ENCODE results near the gene PSMG4.

PSMG4 gene

DNA sequence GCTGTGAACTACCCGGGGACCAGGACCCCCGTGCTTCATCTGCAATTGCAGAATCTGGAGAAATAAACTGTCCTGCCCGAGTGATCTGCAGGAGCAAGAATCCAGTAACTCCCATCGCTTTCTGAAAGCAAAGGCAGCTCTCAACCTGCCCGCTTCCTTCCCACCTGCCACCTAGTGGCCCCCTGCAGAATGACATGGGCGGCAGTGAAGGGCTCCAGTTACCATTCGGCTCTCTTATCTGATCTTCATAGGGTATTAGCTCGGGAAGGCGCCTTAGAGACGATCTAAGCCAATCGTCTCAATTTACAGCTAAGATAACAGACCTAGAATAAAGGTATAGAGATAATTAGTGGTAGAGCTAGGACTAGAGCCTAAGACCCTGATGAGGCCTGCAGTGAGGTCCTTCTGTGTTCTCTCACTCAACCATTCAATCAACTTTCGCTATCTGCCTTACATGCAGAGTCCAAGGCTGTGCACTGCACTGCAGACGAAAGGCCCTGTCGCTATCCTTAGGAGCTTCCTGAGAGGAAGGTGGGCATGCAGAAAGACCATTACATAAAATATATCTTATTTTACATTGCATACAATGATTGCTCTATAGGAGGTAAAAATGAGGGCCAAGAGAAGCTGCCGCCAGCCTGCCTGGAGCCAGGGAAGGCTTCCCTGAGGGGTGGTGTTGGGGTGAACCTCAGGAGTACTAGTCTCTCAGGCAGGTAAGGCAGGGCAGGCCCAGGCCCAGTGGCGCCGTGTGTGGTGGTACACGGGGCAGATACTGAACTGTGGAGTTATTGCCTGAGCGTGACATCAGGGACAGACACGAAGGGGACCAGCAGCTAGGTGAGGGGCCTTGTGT, 7.1 kb upstream of the PSMG4 start:
- Mint-ChIP-seq H3K27ac (no peak overlapping the region), H3K4me1 (peaks cover 4 to 5% of the 10 kb centered on the region in 2 donors), H3K36me3 (no peaks in the 10 kb centered on the region), H3K27me3 (peaks cover 39 to 48% of the 10 kb centered on the region in 2 donors), H3K9me3 (peaks cover 0 to 5% of the 10 kb centered on the region in 2 donors), H3K4me3 (peak overlapping the region; percentile 44 to 51)
- ATAC-seq (replicated peaks): peak; percentile 94 to 97
- peak; percentile 61 for DNase-seq

DNA sequence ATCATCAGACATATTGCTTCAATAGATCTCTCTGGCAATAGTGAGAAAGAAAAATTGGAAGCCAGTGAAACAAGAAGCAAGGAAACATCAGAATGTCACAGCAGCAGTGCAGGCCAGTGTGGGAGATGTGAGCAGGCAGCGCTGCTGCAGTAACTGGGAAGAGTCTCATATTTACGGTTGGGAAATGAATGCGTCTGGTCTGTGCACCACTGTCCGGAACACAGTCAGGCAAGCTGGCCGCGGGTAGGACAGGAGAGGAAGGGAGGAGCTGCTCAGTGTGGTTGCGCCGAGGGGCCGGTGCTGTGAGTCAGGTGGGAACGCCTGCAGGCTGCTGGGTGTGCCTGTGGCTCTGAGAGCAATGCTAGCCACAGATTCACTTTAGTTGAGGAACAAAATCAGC, 6.4 kb upstream of the PSMG4 start:
- DNase-seq (no peak), ATAC-seq (replicated peaks) (no peak)
- no peak overlapping the region for H3K4me3 Mint-ChIP-seq
- peaks cover 4 to 5% of the 10 kb centered on the region in 2 donors for H3K4me1 Mint-ChIP-seq
- peaks cover 38 to 48% of the 10 kb centered on the region in 2 donors for H3K27me3 Mint-ChIP-seq
- peaks cover 0 to 5% of the 10 kb centered on the region in 2 donors for H3K9me3 Mint-ChIP-seq
- H3K36me3 Mint-ChIP-seq: no peaks in the 10 kb centered on the region
- H3K27ac Mint-ChIP-seq: no peak overlapping the region

DNA sequence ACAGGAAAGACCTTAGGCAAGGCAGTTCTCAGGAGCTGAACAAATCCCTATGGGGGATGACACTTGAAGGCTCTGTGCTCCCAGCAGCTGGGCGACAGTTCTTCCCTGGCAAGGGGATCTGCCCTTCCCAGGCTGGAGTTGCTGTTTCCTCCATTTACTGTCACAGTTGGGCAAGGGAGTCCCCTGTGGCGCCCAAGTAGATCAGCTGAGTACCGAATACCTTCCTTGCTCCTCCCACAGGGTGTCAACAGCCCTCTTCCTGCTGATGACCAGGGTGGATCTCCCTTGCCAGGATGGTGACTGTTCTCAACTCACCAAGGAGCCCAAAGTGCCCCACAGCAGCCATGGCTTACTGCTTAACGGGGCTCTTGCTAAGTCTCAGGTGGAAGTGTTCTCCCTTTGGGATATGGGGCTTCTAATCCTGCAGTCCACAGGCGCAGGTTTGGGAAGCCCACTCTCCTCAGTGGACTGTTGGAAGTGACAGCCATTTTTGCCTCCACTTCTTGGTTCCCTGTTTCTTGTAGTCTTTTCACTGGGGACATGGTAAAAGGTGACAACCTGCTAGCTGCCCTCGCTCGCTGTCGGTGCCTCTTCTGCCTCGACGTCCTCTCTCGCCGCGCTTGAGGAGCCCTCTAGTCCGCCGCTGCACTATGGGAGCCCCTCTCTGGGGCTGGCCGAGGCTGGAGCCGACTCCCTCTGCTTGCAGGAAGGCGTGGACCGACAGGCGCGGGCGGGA, 5.7 kb upstream of the PSMG4 start:
- H3K27me3 Mint-ChIP-seq: peaks cover 34 to 46% of the 10 kb centered on the region in 2 donors
- ATAC-seq (replicated peaks) (no peak), DNase-seq (no peak)
- no peak overlapping the region for H3K27ac Mint-ChIP-seq
- H3K4me3 Mint-ChIP-seq: no peak overlapping the region
- H3K9me3 Mint-ChIP-seq: peaks cover 0 to 5% of the 10 kb centered on the region in 2 donors
- H3K4me1 Mint-ChIP-seq: peaks cover 4 to 5% of the 10 kb centered on the region in 2 donors
- H3K36me3 Mint-ChIP-seq: no peaks in the 10 kb centered on the region

- H3K4me3 Mint-ChIP-seq: no peak overlapping the region
- ATAC-seq (replicated peaks): no peak
- peaks cover 0 to 5% of the 10 kb centered on the region in 2 donors for H3K9me3 Mint-ChIP-seq
- no peak overlapping the region for H3K27ac Mint-ChIP-seq
- H3K36me3 Mint-ChIP-seq: no peaks in the 10 kb centered on the region
- peaks cover 32 to 40% of the 10 kb centered on the region in 2 donors for H3K27me3 Mint-ChIP-seq
- H3K4me1 Mint-ChIP-seq: peaks cover 4 to 5% of the 10 kb centered on the region in 2 donors
- DNase-seq: no peak
These were observed 5.2 kb upstream of the PSMG4 start for GRCh38 chr6:3253597-3253961.

DNA sequence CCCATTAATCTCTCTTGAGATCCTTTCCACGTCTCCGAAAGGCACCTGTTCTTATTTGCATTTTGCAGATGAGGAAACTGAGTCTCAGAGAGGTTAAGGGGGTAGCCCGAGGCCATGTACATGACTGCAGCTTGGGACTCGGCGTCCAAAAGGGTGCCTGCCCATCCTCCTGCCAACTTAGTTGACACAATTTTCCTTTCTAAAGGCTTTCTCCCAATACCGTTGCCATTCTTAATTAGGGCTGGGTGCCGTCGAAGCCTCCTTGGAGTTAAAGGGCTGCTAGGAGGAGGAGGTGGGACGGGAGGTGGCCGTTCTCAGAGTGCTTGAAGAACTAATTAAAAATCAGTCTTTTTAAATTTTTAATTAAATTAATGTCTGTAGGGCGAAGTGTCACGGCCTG, 546 bp upstream of the PSMG4 start:
- H3K27me3 Mint-ChIP-seq: peaks cover 12% of the 10 kb centered on the region in 2 donors
- no peak overlapping the region for H3K27ac Mint-ChIP-seq
- H3K36me3 Mint-ChIP-seq: peaks cover 2 to 21% of the 10 kb centered on the region in 2 donors
- DNase-seq (no peak), ATAC-seq (replicated peaks) (no peak)
- H3K9me3 Mint-ChIP-seq: peaks cover 0 to 5% of the 10 kb centered on the region in 2 donors
- H3K4me1 Mint-ChIP-seq: peaks cover 17 to 35% of the 10 kb centered on the region in 2 donors
- H3K4me3 Mint-ChIP-seq: peak overlapping the region; percentile 89 to 100

DNA sequence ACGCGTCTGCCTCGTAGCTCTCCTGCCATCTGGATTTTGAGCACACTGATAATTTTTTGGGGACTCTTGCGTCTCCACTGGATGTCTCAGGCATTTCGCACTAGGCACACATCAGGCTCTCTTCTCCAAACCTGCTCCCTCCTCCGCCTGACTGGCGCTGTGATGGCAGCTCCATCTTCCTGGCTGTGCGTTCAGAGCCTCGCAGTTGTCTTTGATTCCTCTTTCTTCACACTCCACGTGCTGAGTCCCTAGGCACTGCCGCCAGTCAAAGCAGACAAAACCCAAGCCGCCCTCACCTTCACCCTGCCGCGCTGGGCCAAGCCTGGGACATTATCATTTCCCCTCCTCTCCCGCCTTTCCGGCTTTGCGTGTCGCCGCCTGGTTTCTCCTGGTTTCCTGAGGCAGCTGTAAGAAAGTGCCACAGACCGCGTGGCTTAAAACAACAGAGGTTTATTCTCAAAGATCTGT, 778 bp downstream of the PSMG4 start:
- Mint-ChIP-seq H3K36me3 (peaks cover 6 to 27% of the 10 kb centered on the region in 2 donors), H3K4me3 (peak overlapping the region; percentile 89 to 100), H3K4me1 (peaks cover 21 to 40% of the 10 kb centered on the region in 2 donors), H3K27me3 (peaks cover 12% of the 10 kb centered on the region in 2 donors), H3K9me3 (no peaks in the 10 kb centered on the region), H3K27ac (peak overlapping the region; percentile 96)
- ATAC-seq (replicated peaks) (peak; percentile 51 to 54), DNase-seq (peak; percentile 17)

DNA sequence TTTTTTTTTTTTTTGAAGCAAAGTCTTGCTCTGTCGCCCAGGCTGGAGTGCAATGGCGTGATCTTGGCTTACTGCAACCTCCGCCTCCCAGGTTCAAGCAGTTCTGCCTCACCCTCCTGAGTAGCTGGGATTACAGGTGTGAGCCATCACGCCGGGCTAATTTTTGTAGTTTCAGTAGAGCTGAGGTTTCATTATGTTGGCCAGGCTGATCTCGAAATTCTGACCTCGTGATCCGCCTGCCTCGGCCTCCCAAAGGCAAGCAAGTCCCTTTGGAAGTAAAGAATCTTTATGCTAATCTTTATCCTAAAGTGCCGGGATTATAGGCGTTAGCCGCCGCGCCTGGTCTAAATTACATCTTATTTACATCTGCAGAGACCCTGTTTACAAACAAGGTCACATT, 1.5 kb downstream of the PSMG4 start:
- Mint-ChIP-seq H3K27ac (no peak overlapping the region), H3K36me3 (peaks cover 9 to 30% of the 10 kb centered on the region in 2 donors), H3K27me3 (peaks cover 12% of the 10 kb centered on the region in 2 donors), H3K9me3 (no peaks in the 10 kb centered on the region), H3K4me3 (peak overlapping the region; percentile 46 to 89), H3K4me1 (peaks cover 21 to 45% of the 10 kb centered on the region in 2 donors)
- DNase-seq: no peak
- ATAC-seq (replicated peaks): no peak

- H3K4me3 Mint-ChIP-seq: peak overlapping the region; percentile 46 to 89
- no peak for ATAC-seq (replicated peaks)
These were observed 2.2 kb downstream of the PSMG4 start for GRCh38 chr6:3260772-3261517.

GRCh38 chr6:3261518-3261820, 2.7 kb downstream of the PSMG4 start:
- DNase-seq (no peak), ATAC-seq (replicated peaks) (no peak)
- peaks cover 10 to 11% of the 10 kb centered on the region in 2 donors for H3K27me3 Mint-ChIP-seq
- H3K4me3 Mint-ChIP-seq: peak overlapping the region in 1 of 2 donors; percentile 46
- H3K27ac Mint-ChIP-seq: no peak overlapping the region
- peaks cover 22 to 46% of the 10 kb centered on the region in 2 donors for H3K4me1 Mint-ChIP-seq
- H3K9me3 Mint-ChIP-seq: no peaks in the 10 kb centered on the region
- peaks cover 12 to 33% of the 10 kb centered on the region in 2 donors for H3K36me3 Mint-ChIP-seq

More at GRCh38 chr6:3260772-3261517, 2.2 kb downstream of the PSMG4 start:
- Mint-ChIP-seq H3K4me1 (peaks cover 21 to 46% of the 10 kb centered on the region in 2 donors), H3K36me3 (peaks cover 9 to 30% of the 10 kb centered on the region in 2 donors), H3K9me3 (no peaks in the 10 kb centered on the region), H3K27me3 (peaks cover 12% of the 10 kb centered on the region in 2 donors), H3K27ac (no peak overlapping the region)
- DNase-seq: no peak

DNA sequence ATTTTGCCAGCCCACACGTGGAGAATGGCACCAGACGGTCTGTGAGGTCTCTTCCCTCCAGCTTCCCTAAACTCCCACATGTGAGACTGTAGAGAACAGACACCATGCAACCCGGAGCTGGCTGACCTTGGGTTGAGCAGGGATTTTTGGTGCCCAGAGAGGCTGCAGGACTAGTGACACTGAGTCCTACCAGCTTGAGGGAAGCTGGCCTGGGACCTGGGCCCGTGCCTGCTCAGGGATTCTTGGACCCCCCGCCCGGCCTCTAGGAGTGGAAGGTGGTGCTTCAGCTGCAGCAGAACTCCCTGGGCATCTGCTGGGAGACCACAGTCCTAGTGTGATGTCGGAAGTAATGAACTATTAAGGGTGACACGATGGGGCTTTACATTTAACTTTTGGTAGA, 3.2 kb downstream of the PSMG4 start:
- Mint-ChIP-seq H3K9me3 (no peaks in the 10 kb centered on the region), H3K27ac (no peak overlapping the region), H3K27me3 (peaks cover 6% of the 10 kb centered on the region in 2 donors), H3K36me3 (peaks cover 13 to 35% of the 10 kb centered on the region in 2 donors), H3K4me3 (no peak overlapping the region), H3K4me1 (peaks cover 22 to 46% of the 10 kb centered on the region in 2 donors)
- DNase-seq: no peak
- ATAC-seq (replicated peaks): no peak

DNA sequence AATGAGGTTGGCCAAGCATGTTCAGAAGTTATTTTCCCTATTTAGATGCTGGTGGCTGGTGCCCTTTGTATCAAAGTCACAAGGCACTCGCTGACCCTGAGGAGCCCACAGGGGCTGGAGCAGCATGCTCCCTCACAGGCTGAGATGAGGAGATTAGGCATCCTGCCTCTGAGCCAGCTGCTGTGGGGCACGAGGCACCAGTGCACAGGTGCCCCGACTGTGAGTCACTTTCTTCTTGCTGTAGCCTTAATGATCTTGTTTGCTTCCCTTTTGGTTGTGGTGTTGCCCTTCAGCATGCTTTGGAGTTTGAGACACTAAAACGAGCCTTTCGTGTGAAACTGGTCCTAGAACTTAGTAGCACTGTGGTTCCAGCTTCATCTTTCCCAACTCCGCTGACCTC, 4.3 kb downstream of the PSMG4 start:
- ATAC-seq (replicated peaks) (no peak), DNase-seq (no peak)
- Mint-ChIP-seq H3K4me3 (no peak overlapping the region), H3K27ac (no peak overlapping the region), H3K9me3 (no peaks in the 10 kb centered on the region), H3K4me1 (peaks cover 22 to 46% of the 10 kb centered on the region in 2 donors), H3K36me3 (peaks cover 13 to 44% of the 10 kb centered on the region in 2 donors), H3K27me3 (no peaks in the 10 kb centered on the region)

- no peak overlapping the region for H3K27ac Mint-ChIP-seq
These were observed 5.6 kb downstream of the PSMG4 start for GRCh38 chr6:3264356-3264755.

DNA sequence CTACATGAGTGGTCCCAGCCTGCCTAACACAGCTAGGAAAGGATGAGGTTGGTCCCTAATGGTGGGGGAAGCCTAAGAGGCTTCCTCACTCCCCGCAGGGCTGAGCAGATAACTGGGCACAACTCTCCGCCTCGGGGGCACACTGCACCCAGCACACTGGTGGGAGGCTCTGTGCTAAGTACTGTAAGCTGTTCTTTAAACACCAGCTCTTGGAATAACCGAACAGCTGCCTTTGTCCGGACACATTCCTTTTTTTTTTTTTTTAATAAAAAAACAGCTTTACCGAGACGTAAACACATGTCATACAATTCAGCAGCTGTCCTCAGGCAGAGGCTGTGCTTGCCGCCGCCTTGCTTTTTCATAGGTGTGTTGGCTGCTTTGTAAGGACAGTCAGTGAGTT, 6.9 kb downstream of the PSMG4 start:
- no peak overlapping the region for H3K27ac Mint-ChIP-seq
- H3K27me3 Mint-ChIP-seq: no peaks in the 10 kb centered on the region
- H3K36me3 Mint-ChIP-seq: peaks cover 23 to 58% of the 10 kb centered on the region in 2 donors
- DNase-seq (no peak), ATAC-seq (replicated peaks) (no peak)
- peaks cover 20 to 43% of the 10 kb centered on the region in 2 donors for H3K4me1 Mint-ChIP-seq
- H3K4me3 Mint-ChIP-seq: no peak overlapping the region
- H3K9me3 Mint-ChIP-seq: no peaks in the 10 kb centered on the region

More at GRCh38 chr6:3264356-3264755, 5.6 kb downstream of the PSMG4 start:
- Mint-ChIP-seq H3K9me3 (no peaks in the 10 kb centered on the region), H3K4me1 (peaks cover 24 to 55% of the 10 kb centered on the region in 2 donors), H3K36me3 (peaks cover 17 to 53% of the 10 kb centered on the region in 2 donors), H3K4me3 (no peak overlapping the region), H3K27me3 (no peaks in the 10 kb centered on the region)
- DNase-seq: no peak
- ATAC-seq (replicated peaks): no peak

DNA sequence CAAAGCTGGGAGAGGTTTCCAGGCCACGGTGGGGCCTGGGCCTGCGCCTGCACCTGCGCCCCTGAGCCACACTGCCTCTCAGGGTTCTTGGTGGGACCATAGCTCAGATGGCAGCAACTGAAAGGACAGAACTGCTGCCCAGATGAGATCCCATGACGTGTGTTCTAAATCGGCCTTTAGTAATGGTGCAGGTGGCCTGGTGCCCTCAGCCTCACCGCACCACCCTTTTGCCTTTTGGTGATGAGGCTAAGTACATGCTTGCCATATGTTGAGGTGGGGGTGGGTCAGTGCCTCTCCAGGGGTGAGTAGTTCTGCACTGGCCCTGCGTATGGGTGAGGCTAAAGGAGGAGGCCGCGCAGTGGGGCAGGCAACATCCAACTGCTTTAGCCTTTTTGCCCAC, 7.4 kb downstream of the PSMG4 start:
- Mint-ChIP-seq H3K9me3 (no peaks in the 10 kb centered on the region), H3K4me1 (peaks cover 15 to 38% of the 10 kb centered on the region in 2 donors), H3K4me3 (no peak overlapping the region), H3K36me3 (peaks cover 26 to 58% of the 10 kb centered on the region in 2 donors), H3K27me3 (no peaks in the 10 kb centered on the region), H3K27ac (no peak overlapping the region)
- ATAC-seq (replicated peaks): no peak
- no peak for DNase-seq
